CD4-positive, CD25-positive, alpha-beta regulatory T cell (primary cell): ENCODE measurements around the gene NCSTN. TPM values are rescaled to one million over a fixed set of nuclear protein-coding genes. Genes with fewer than 3 reads are reported as not detected.

Source experiments
- ATAC-seq, 2 donors: fragments of 150-1000 bp; cut with Tn5 transposase; one replicate each; pipeline ENCODE4 v1.10.0; 2021; ENCODE audit warnings: low read depth in 2 of 2, moderate number of reproducible peaks in 2 of 2, moderate library complexity in 1 of 2
- DNase-seq, 3 donors: peaks; one replicate each; pipeline versions ENCODE4 v3.0.0 to v3.0.0-alpha.2; 2012 to 2022; ENCODE audit warnings: mixed read lengths in 1 of 3
- H3K27ac ChIP-seq: one replicate; pipeline ENCODE4 v1.7.0; 2013; ENCODE audit warnings: mild to moderate bottlenecking, low read length; ENCODE audit not compliant: insufficient read depth, poor library complexity, severe bottlenecking
- H3K27me3 ChIP-seq: one replicate; pipeline ENCODE4 v1.7.0; 2013; ENCODE audit warnings: low read length; ENCODE audit not compliant: control insufficient read depth, insufficient read depth
- H3K36me3 ChIP-seq: one replicate; pipeline ENCODE4 v1.7.0; 2013; ENCODE audit warnings: mild to moderate bottlenecking, low read length, moderate library complexity; ENCODE audit not compliant: control insufficient read depth, insufficient read depth
- H3K4me1 ChIP-seq: 2 replicates; pipeline ENCODE4 v1.7.0; 2013; ENCODE audit warnings: mild to moderate bottlenecking, low read length; ENCODE audit not compliant: insufficient read depth, control insufficient read depth, poor library complexity, severe bottlenecking
- H3K4me3 ChIP-seq: one replicate; pipeline ENCODE4 v1.7.0; 2013; ENCODE audit warnings: low read depth, mild to moderate bottlenecking, low read length, moderate library complexity
- H3K9me3 ChIP-seq, 2 experiments: 1 replicate in 1 of 2; 2 replicates in 1 of 2; pipeline ENCODE4 v1.7.0; 2013; ENCODE audit warnings: low read length in 2 of 2, mild to moderate bottlenecking in 1 of 2, moderate library complexity in 1 of 2; ENCODE audit not compliant: control insufficient read depth in 2 of 2
- H3K27ac Mint-ChIP-seq, 3 donors: one replicate each; pipeline ENCODE4 v1.8.0; 2020 to 2022; ENCODE audit warnings: mild to moderate bottlenecking in 3 of 3, mixed read lengths in 3 of 3, moderate library complexity in 2 of 3
- H3K27me3 Mint-ChIP-seq: one replicate; pipeline ENCODE4 v1.8.0; 2022; ENCODE audit warnings: mild to moderate bottlenecking, mixed read lengths
- H3K36me3 Mint-ChIP-seq: one replicate; pipeline ENCODE4 v1.8.0; 2020; ENCODE audit warnings: mixed read lengths
- H3K4me1 Mint-ChIP-seq, 4 donors: one replicate each; pipeline ENCODE4 v1.8.0; 2020 to 2022; ENCODE audit warnings: mixed read lengths in 4 of 4, mild to moderate bottlenecking in 1 of 4
- H3K4me3 Mint-ChIP-seq, 4 donors: one replicate each; pipeline ENCODE4 v1.8.0; 2020 to 2022; ENCODE audit warnings: mild to moderate bottlenecking in 4 of 4, mixed read lengths in 4 of 4, moderate library complexity in 3 of 4
- H3K9me3 Mint-ChIP-seq, 7 donors: one replicate each; pipeline ENCODE4 v1.8.0; 2020 to 2022; ENCODE audit warnings: mixed read lengths in 7 of 7, mild to moderate bottlenecking in 3 of 7, moderate library complexity in 2 of 7
- polyA plus RNA-seq, 4 donors: library from polyadenylated mRNA; unstranded; fragments of 300-500 nt; fragmentation: Illumina TruSeq; gene quantifications; one replicate each; pipeline ENCODE4 v1.2.3, GENCODE V29; 2021
- total RNA-seq: library from RNA; stranded (reverse); gene quantifications from one replicate; pipeline ENCODE4 v1.2.3, GENCODE V29; 2022

NCSTN gene
- total RNA-seq (80.5 TPM), polyA plus RNA-seq (10 to 100 TPM; 59.3 to 66.3 (median 60.7) TPM)

GRCh38 chr1:160342953-160343869, at the start of gene NCSTN, which contains the start of gene COPA:
TSS of gene NCSTN (plus strand) at chr1:160343383. CDS start at chr1:160343397, 14 bp downstream.
TSS of gene COPA (minus strand) at chr1:160343250. CDS start at chr1:160343170, 80 bp downstream.
- Mint-ChIP-seq H3K9me3 (peaks cover 0 to 2% (median 0%) of the 10 kb centered on the region in 7 donors), H3K27me3 (peaks cover 4% of the 10 kb centered on the region), H3K4me1 (peaks cover 43 to 82% (median 61%) of the 10 kb centered on the region in 4 donors), H3K4me3 (peak within 1 kb of the TSS; percentile 99 to 100 (median 100)), H3K36me3 (peaks cover 31% of the 10 kb centered on the region), H3K27ac (peak within 1 kb of the TSS; percentile 98 to 100 (median 100))
- no peaks in the 10 kb centered on the region for H3K27me3 ChIP-seq
- ATAC-seq (peak; percentile 99), DNase-seq (peak; percentile 89 to 95 (median 90))
- peak within 1 kb of the TSS; percentile 90 for H3K27ac ChIP-seq
- H3K36me3 ChIP-seq = peaks cover 38% of the 10 kb centered on the region
- peak within 1 kb of the TSS; percentile 99 for H3K4me3 ChIP-seq
- H3K9me3 ChIP-seq = no peaks in the 10 kb centered on the region
- peaks cover 31% of the 10 kb centered on the region for H3K4me1 ChIP-seq

GRCh38 chr1:160296036-160296435, 47.1 kb upstream of the NCSTN start:
- H3K4me3 ChIP-seq = no peak overlapping the region
- H3K4me1 ChIP-seq = peaks cover 2% of the 10 kb centered on the region
- DNase-seq (no peak), ATAC-seq (no peak)
- no peaks in the 10 kb centered on the region for H3K27me3 Mint-ChIP-seq
- no peaks in the 10 kb centered on the region for H3K9me3 Mint-ChIP-seq
- H3K4me1 Mint-ChIP-seq = peaks cover 3 to 12% (median 5%) of the 10 kb centered on the region in 4 donors
- H3K9me3 ChIP-seq = no peaks in the 10 kb centered on the region
- H3K36me3 Mint-ChIP-seq = peaks cover 76% of the 10 kb centered on the region
- H3K27me3 ChIP-seq = no peaks in the 10 kb centered on the region
- H3K27ac ChIP-seq = no peak overlapping the region
- H3K4me3 Mint-ChIP-seq = no peak overlapping the region
- H3K27ac Mint-ChIP-seq = no peak overlapping the region
- H3K36me3 ChIP-seq = peaks cover 98% of the 10 kb centered on the region

GRCh38 chr1:160300173-160300572, 43.0 kb upstream of the NCSTN start:
- ATAC-seq (no peak), DNase-seq (no peak)
- H3K27ac Mint-ChIP-seq = no peak overlapping the region
- H3K36me3 ChIP-seq = peaks cover 87% of the 10 kb centered on the region
- H3K27me3 Mint-ChIP-seq = no peaks in the 10 kb centered on the region
- H3K9me3 ChIP-seq = no peaks in the 10 kb centered on the region
- no peaks in the 10 kb centered on the region for H3K9me3 Mint-ChIP-seq
- no peaks in the 10 kb centered on the region for H3K27me3 ChIP-seq
- no peaks in the 10 kb centered on the region for H3K4me1 ChIP-seq
- no peak overlapping the region for H3K4me3 Mint-ChIP-seq
- no peak overlapping the region for H3K4me3 ChIP-seq
- H3K27ac ChIP-seq = no peak overlapping the region
- peaks cover 53% of the 10 kb centered on the region for H3K36me3 Mint-ChIP-seq
- H3K4me1 Mint-ChIP-seq = peaks cover 0 to 4% (median 0%) of the 10 kb centered on the region in 4 donors

GRCh38 chr1:160307118-160307791, 35.9 kb upstream of the NCSTN start:
- Histone ChIP-seq H3K27me3 (no peaks in the 10 kb centered on the region), H3K9me3 (no peaks in the 10 kb centered on the region), H3K4me1 (no peaks in the 10 kb centered on the region), H3K4me3 (no peak overlapping the region), H3K27ac (no peak overlapping the region), H3K36me3 (peaks cover 90% of the 10 kb centered on the region)
- Mint-ChIP-seq H3K4me3 (no peak overlapping the region), H3K9me3 (no peaks in the 10 kb centered on the region), H3K36me3 (peaks cover 60% of the 10 kb centered on the region), H3K4me1 (peaks cover 0 to 10% (median 0%) of the 10 kb centered on the region in 4 donors), H3K27me3 (no peaks in the 10 kb centered on the region), H3K27ac (no peak overlapping the region)
- no peak for ATAC-seq
- DNase-seq = no peak

- H3K4me3 ChIP-seq = no peak overlapping the region
- Mint-ChIP-seq H3K9me3 (no peaks in the 10 kb centered on the region), H3K27me3 (no peaks in the 10 kb centered on the region), H3K4me3 (no peak overlapping the region), H3K36me3 (peaks cover 62% of the 10 kb centered on the region), H3K4me1 (peaks cover 0 to 12% (median under 1%) of the 10 kb centered on the region in 4 donors), H3K27ac (peak overlapping the region in 2 of 3 donors; percentile 14 to 49)
- no peaks in the 10 kb centered on the region for H3K4me1 ChIP-seq
- H3K9me3 ChIP-seq = no peaks in the 10 kb centered on the region
- DNase-seq (no peak), ATAC-seq (no peak)
- H3K27ac ChIP-seq = no peak overlapping the region
- H3K27me3 ChIP-seq = no peaks in the 10 kb centered on the region
- H3K36me3 ChIP-seq = peaks cover 93% of the 10 kb centered on the region
Observed at GRCh38 chr1:160308451-160309184, 34.6 kb upstream of the NCSTN start.

GRCh38 chr1:160309185-160309557, 34.0 kb upstream of the NCSTN start:
- H3K27ac Mint-ChIP-seq = peak overlapping the region in 1 of 3 donors; percentile 47
- DNase-seq (no peak), ATAC-seq (no peak)
- H3K4me3 Mint-ChIP-seq = no peak overlapping the region
- H3K36me3 Mint-ChIP-seq = peaks cover 67% of the 10 kb centered on the region
- H3K4me1 ChIP-seq = no peaks in the 10 kb centered on the region
- H3K4me3 ChIP-seq = no peak overlapping the region
- peaks cover 0 to 12% (median 2%) of the 10 kb centered on the region in 4 donors for H3K4me1 Mint-ChIP-seq
- no peaks in the 10 kb centered on the region for H3K27me3 ChIP-seq
- no peaks in the 10 kb centered on the region for H3K27me3 Mint-ChIP-seq
- no peaks in the 10 kb centered on the region for H3K9me3 Mint-ChIP-seq
- H3K9me3 ChIP-seq = no peaks in the 10 kb centered on the region
- H3K27ac ChIP-seq = no peak overlapping the region
- peaks cover 93% of the 10 kb centered on the region for H3K36me3 ChIP-seq

GRCh38 chr1:160309571-160309970, 33.6 kb upstream of the NCSTN start:
- no peak overlapping the region for H3K4me3 Mint-ChIP-seq
- H3K36me3 ChIP-seq = peaks cover 93% of the 10 kb centered on the region
- no peak for DNase-seq
- no peaks in the 10 kb centered on the region for H3K27me3 ChIP-seq
- H3K27ac Mint-ChIP-seq = peak overlapping the region in 1 of 3 donors; percentile 47
- no peak for ATAC-seq
- no peaks in the 10 kb centered on the region for H3K9me3 ChIP-seq
- H3K36me3 Mint-ChIP-seq = peaks cover 68% of the 10 kb centered on the region
- no peak overlapping the region for H3K4me3 ChIP-seq
- H3K4me1 ChIP-seq = no peaks in the 10 kb centered on the region
- H3K9me3 Mint-ChIP-seq = no peaks in the 10 kb centered on the region
- no peak overlapping the region for H3K27ac ChIP-seq
- no peaks in the 10 kb centered on the region for H3K27me3 Mint-ChIP-seq
- peaks cover 0 to 12% (median 2%) of the 10 kb centered on the region in 4 donors for H3K4me1 Mint-ChIP-seq
